Measurements from ENCODE around the gene ATP5F1C. TPM values are rescaled to one million over a fixed set of nuclear protein-coding genes. Genes with fewer than 3 reads are reported as not detected.

ATP5F1C gene
- polyA plus RNA-seq, 1 of the 3 experiments (the other 2 are of a cell fraction) = 299 TPM

- H3K27me3 ChIP-seq (ENCODE audit: insufficient read depth) = no peaks in the 10 kb centered on the region
- H3K9ac ChIP-seq = no peak overlapping the region
- no peak for DNase-seq
- H3F3A ChIP-seq (replicated peaks; ENCODE audit: insufficient read depth) = no peaks in the 10 kb centered on the region
- no peak overlapping the region for H3K27ac ChIP-seq (ENCODE audit: low read depth in 2 of 2, low read length in 1 of 2)
- 88% methylated on average over 2 of the region's 2 CpGs for WGBS (ENCODE audit: low lambda C conversion rate)
- ChIA-PET CTCF (interaction anchor here (0.8 kb wide), 1 partner anchor 13 kb away, joined by 4 read pairs; no protein-coding TSS in a partner anchor), POLR2A (no interaction called here)
- no peaks in the 10 kb centered on the region for H3K4me1 ChIP-seq (ENCODE audit: control insufficient read depth in 1 of 2, insufficient read depth in 2 of 2, low read depth in 1 of 2, low read length in 1 of 2)
- H3K79me2 ChIP-seq (ENCODE audit: insufficient read depth) = peaks cover 47% of the 10 kb centered on the region
- no peaks in the 10 kb centered on the region for H3K9me2 ChIP-seq
- TF ChIP-seq YY1 (IDR thresholded peaks at IDR 0.05; ENCODE audit: low read depth) = no peak
- no peak for TF ChIP-seq MEF2A (IDR thresholded peaks at IDR 0.05; ENCODE audit: borderline replicate concordance, low read depth)
- no peak for TF ChIP-seq NFIC (IDR thresholded peaks at IDR 0.05; ENCODE audit: borderline replicate concordance)
- no peak for TF ChIP-seq POLR2AphosphoS5 (IDR thresholded peaks at IDR 0.05; ENCODE audit: low read depth, low read length)
- no peak for TF ChIP-seq NRF1 (IDR thresholded peaks at IDR 0.05; ENCODE audit: low read depth, low read length)
- no peak for TF ChIP-seq CHD2 (IDR thresholded peaks at IDR 0.05; ENCODE audit: low read length, partially characterized antibody)
- no peak for TF ChIP-seq MXI1 (IDR thresholded peaks at IDR 0.05; ENCODE audit: low read depth, low read length)
- TF ChIP-seq TCF12 (IDR thresholded peaks at IDR 0.05) = no peak
- TF ChIP-seq GABPA (IDR thresholded peaks at IDR 0.05; ENCODE audit: low read depth) = no peak
- TF ChIP-seq RCOR1 (IDR thresholded peaks at IDR 0.05; ENCODE audit: low read length) = no peak
- no peak for TF ChIP-seq USF2 (IDR thresholded peaks at IDR 0.05; ENCODE audit: borderline replicate concordance, low read depth, low read length)
- no peak for TF ChIP-seq JUND (IDR thresholded peaks at IDR 0.05)
- no peak for TF ChIP-seq RXRA (IDR thresholded peaks at IDR 0.05; ENCODE audit: borderline replicate concordance, low read depth)
- TF ChIP-seq MAX (IDR thresholded peaks at IDR 0.05; ENCODE audit: low read depth) = no peak
- no peak for TF ChIP-seq RFX5 (IDR thresholded peaks at IDR 0.05; ENCODE audit: low read length)
- no peak for TF ChIP-seq EZH2phosphoT487 (IDR thresholded peaks at IDR 0.05; ENCODE audit: borderline replicate concordance, low read depth)
- TF ChIP-seq USF1 (IDR thresholded peaks at IDR 0.05; ENCODE audit: borderline replicate concordance, low read depth) = no peak
- H3K4me2 ChIP-seq = no peak overlapping the region
- H3K4me3 ChIP-seq (ENCODE audit: low read depth in 2 of 2, low read length in 1 of 2) = no peak overlapping the region
- no peaks in the 10 kb centered on the region for H3K36me3 ChIP-seq (replicated peaks in 1 of 2; ENCODE audit: control insufficient read depth in 1 of 2, insufficient read depth in 2 of 2, low read length in 1 of 2)
- H3K9me3 ChIP-seq = no peaks in the 10 kb centered on the region
- H2AFZ ChIP-seq (ENCODE audit: low read depth) = no peak overlapping the region
- H4K20me1 ChIP-seq (ENCODE audit: insufficient read depth) = no peaks in the 10 kb centered on the region
Observed at GRCh38 chr10:7836571-7836970, 48.6 kb downstream of the ATP5F1C start.

- no peaks in the 10 kb centered on the region for H3F3A ChIP-seq (replicated peaks; ENCODE audit: insufficient read depth)
- no peak overlapping the region for H3K4me2 ChIP-seq
- no peaks in the 10 kb centered on the region for H3K9me2 ChIP-seq
- CTCF ChIA-PET = interaction anchor here (0.6 kb wide), 1 partner anchor 9 kb away, joined by 3 read pairs; no protein-coding TSS in a partner anchor
- no peaks in the 10 kb centered on the region for H3K36me3 ChIP-seq (replicated peaks in 1 of 2; ENCODE audit: control insufficient read depth in 1 of 2, insufficient read depth in 2 of 2, low read length in 1 of 2)
- POLR2A ChIA-PET = no interaction called here
- H3K9me3 ChIP-seq = no peaks in the 10 kb centered on the region
- H3K9ac ChIP-seq = no peak overlapping the region
- H3K27ac ChIP-seq (ENCODE audit: low read depth in 2 of 2, low read length in 1 of 2) = peak overlapping the region in 1 of 2 experiments; percentile 1; a peak in 1 of 4 replicates
- H3K4me1 ChIP-seq (ENCODE audit: control insufficient read depth in 1 of 2, insufficient read depth in 2 of 2, low read depth in 1 of 2, low read length in 1 of 2) = no peaks in the 10 kb centered on the region
- H3K79me2 ChIP-seq (ENCODE audit: insufficient read depth) = peaks cover 14% of the 10 kb centered on the region; the same call in 1 of the 2 replicates
- no peak for DNase-seq
- 17% methylated on average over 1 of the region's 1 CpG for WGBS (ENCODE audit: low lambda C conversion rate)
- H4K20me1 ChIP-seq (ENCODE audit: insufficient read depth) = no peaks in the 10 kb centered on the region
- no peak overlapping the region for H3K4me3 ChIP-seq (ENCODE audit: low read depth in 2 of 2, low read length in 1 of 2)
- no peaks in the 10 kb centered on the region for H3K27me3 ChIP-seq (ENCODE audit: insufficient read depth)
- H2AFZ ChIP-seq (ENCODE audit: low read depth) = no peak overlapping the region
- TF ChIP-seq EZH2phosphoT487 (IDR thresholded peaks at IDR 0.05; ENCODE audit: borderline replicate concordance, low read depth) (no peak), SMC3 (IDR thresholded peaks at IDR 0.05; ENCODE audit: low read depth, low read length) (no peak), TEAD4 (IDR thresholded peaks at IDR 0.05; ENCODE audit: borderline replicate concordance, insufficient read depth) (no peak), IRF3 (IDR thresholded peaks at IDR 0.05; ENCODE audit: low read depth, low read length) (no peak), RAD21 (IDR thresholded peaks at IDR 0.05; ENCODE audit: low read length) (no peak), CTCF (IDR thresholded peaks at IDR 0.05) (no peak), ELF1 (IDR thresholded peaks at IDR 0.05) (no peak), FOXJ3 (CRISPR knock-in tag; IDR thresholded peaks at IDR 0.05) (no peak), RFX5 (IDR thresholded peaks at IDR 0.05; ENCODE audit: low read length) (no peak), RXRA (IDR thresholded peaks at IDR 0.05; ENCODE audit: borderline replicate concordance, low read depth) (no peak), YY1 (IDR thresholded peaks at IDR 0.05; ENCODE audit: low read depth) (no peak), USF1 (IDR thresholded peaks at IDR 0.05; ENCODE audit: borderline replicate concordance, low read depth) (no peak), CHD2 (IDR thresholded peaks at IDR 0.05; ENCODE audit: low read length, partially characterized antibody) (no peak)
Observed at GRCh38 chr10:7846591-7846990, 58.6 kb downstream of the ATP5F1C start.

Measured in SK-N-SH (cell line).